Eye (tissue), 1 donor: ENCODE data around the gene KCNQ1OT1.
"Not testable (repeated sequence)": the region's sequence is repeated elsewhere in the genome, so short reads cannot be mapped to it uniquely, and the experiment has no call there.

ENCODE experiments used
- DNase-seq: peaks from one replicate; pipeline ENCODE4 v3.0.0-alpha.2; 2015

The KCNQ1OT1 gene

GRCh38 chr11:2650343-2650867 lies 49.4 kb downstream of the KCNQ1OT1 start:
- DNase-seq: no peak

- DNase-seq: no peak
Measured at GRCh38 chr11:2649848-2650247, 49.9 kb downstream of the KCNQ1OT1 start.

- no peak for DNase-seq
Measured at GRCh38 chr11:2649400-2649799, 50.4 kb downstream of the KCNQ1OT1 start.

GRCh38 chr11:2647953-2648352 lies 51.8 kb downstream of the KCNQ1OT1 start:
- DNase-seq: no peak

GRCh38 chr11:2647167-2647566 lies 52.6 kb downstream of the KCNQ1OT1 start:
- no peak for DNase-seq

GRCh38 chr11:2645779-2646118 lies 54.0 kb downstream of the KCNQ1OT1 start:
- DNase-seq: no peak

GRCh38 chr11:2644844-2645778 lies 54.7 kb downstream of the KCNQ1OT1 start:
- no peak for DNase-seq

- DNase-seq: no peak
Measured at GRCh38 chr11:2643746-2644145, 56.0 kb downstream of the KCNQ1OT1 start.

- DNase-seq: no peak
Measured at GRCh38 chr11:2641623-2642022, 58.2 kb downstream of the KCNQ1OT1 start.

- DNase-seq: not testable (repeated sequence)
Measured at GRCh38 chr11:2639763-2640162, 60.0 kb downstream of the KCNQ1OT1 start.

- DNase-seq: no peak
Measured at GRCh38 chr11:2631161-2631560, 68.6 kb downstream of the KCNQ1OT1 start.

- DNase-seq: no peak
Measured at GRCh38 chr11:2630679-2631078, 69.1 kb downstream of the KCNQ1OT1 start.

- DNase-seq: no peak
Measured at GRCh38 chr11:2625183-2625582, 74.6 kb downstream of the KCNQ1OT1 start.

GRCh38 chr11:2621894-2622293 lies 77.9 kb downstream of the KCNQ1OT1 start:
- no peak for DNase-seq

- no peak for DNase-seq
Measured at GRCh38 chr11:2612884-2613571, 86.8 kb downstream of the KCNQ1OT1 start.

- DNase-seq: no peak
Measured at GRCh38 chr11:2609345-2609744, 90.4 kb downstream of the KCNQ1OT1 start.

GRCh38 chr11:2599561-2600189 lies 100.1 kb downstream of the KCNQ1OT1 start:
- no peak for DNase-seq

- no peak for DNase-seq
Measured at GRCh38 chr11:2595204-2595603, 104.6 kb downstream of the KCNQ1OT1 start.

- no peak for DNase-seq
Measured at GRCh38 chr11:2594267-2594666, 105.5 kb downstream of the KCNQ1OT1 start.

GRCh38 chr11:2593393-2593950 lies 106.3 kb downstream of the KCNQ1OT1 start:
- DNase-seq: no peak

- DNase-seq: no peak
Measured at GRCh38 chr11:2592559-2593392, 107.0 kb downstream of the KCNQ1OT1 start.

GRCh38 chr11:2591805-2592204 lies 108.0 kb downstream of the KCNQ1OT1 start:
- DNase-seq: no peak
